MCF 10A (cell line): ENCODE results near the gene MAB21L1. TPM values are rescaled to one million over a fixed set of nuclear protein-coding genes. Genes with fewer than 3 reads are reported as not detected.

ENCODE experiments used
- BruUV-seq: library from RNA; stranded (reverse); fragments of 400-500 nt; replicated peaks from 2 replicates; lab custom pipeline; 2021; lab: Mats Ljungman, UMichigan
- CTCF ChIA-PET: fragments of 300-600 bp; sonication (Branson Sonifier 250); formaldehyde crosslinking; extraction: SDS; loops from one replicate; lab custom pipeline; 2021; ENCODE audit warnings: antibody characterized with exemption, inconsistent platforms; lab: Yijun Ruan, JAX
- POLR2A ChIA-PET: fragments of 300-600, 350-650 bp; sonication (Branson Sonifier 250); formaldehyde crosslinking; extraction: SDS; loops from one replicate; lab custom pipeline; 2020; ENCODE audit warnings: antibody characterized with exemption, inconsistent platforms; lab: Yijun Ruan, JAX
- DNase-seq: peaks from one replicate; pipeline ENCODE4 v3.0.0-alpha.2; 2018; ENCODE audit not compliant: unreplicated experiment
- H3K27ac Mint-ChIP-seq: one replicate; pipeline ENCODE4 v1.8.0; 2022; ENCODE audit warnings: mild to moderate bottlenecking, low read depth, mixed read lengths; ENCODE audit not compliant: unreplicated experiment
- H3K27me3 Mint-ChIP-seq: one replicate; pipeline ENCODE4 v1.8.0; 2022; ENCODE audit warnings: mixed read lengths; ENCODE audit not compliant: insufficient read depth, unreplicated experiment
- H3K36me3 Mint-ChIP-seq: one replicate; pipeline ENCODE4 v1.8.0; 2022; ENCODE audit warnings: mild to moderate bottlenecking, moderate library complexity, mixed read lengths; ENCODE audit not compliant: insufficient read depth, unreplicated experiment
- H3K4me1 Mint-ChIP-seq: one replicate; pipeline ENCODE4 v1.8.0; 2022; ENCODE audit warnings: mixed read lengths; ENCODE audit not compliant: insufficient read depth, unreplicated experiment
- H3K4me3 Mint-ChIP-seq: one replicate; pipeline ENCODE4 v1.8.0; 2022; ENCODE audit warnings: mild to moderate bottlenecking, moderate library complexity, mixed read lengths; ENCODE audit not compliant: unreplicated experiment
- H3K9me3 Mint-ChIP-seq: one replicate; pipeline ENCODE4 v1.8.0; 2022; ENCODE audit warnings: mixed read lengths; ENCODE audit not compliant: unreplicated experiment
- CTCF ChIP-seq: fragments of 200-600 bp; IDR thresholded peaks from one replicate; pipeline ENCODE4 v1.8.0; 2022; ENCODE audit warnings: antibody characterized with exemption, mild to moderate bottlenecking; ENCODE audit not compliant: unreplicated experiment
- intact Hi-C: fragments of 100-400 bp; cut with micrococcal nuclease; formaldehyde crosslinking; loops from 2 replicates; pipeline ENCODE4 v1.14.1; 2022
- total RNA-seq: library from RNA; stranded (reverse); gene quantifications from 2 replicates; pipeline ENCODE4 v1.2.3, GENCODE V29; 2022

The MAB21L1 gene
- total RNA-seq, 1 experiment from 2014 or later, result not detected

- H3K27ac Mint-ChIP-seq, result no peak overlapping the region
- intact Hi-C loops, result no loop called here
- no TSS peak for BruUV-seq
- ChIA-PET CTCF (no interaction called here), POLR2A (interaction anchor here (1.1 kb wide), 1 partner anchor 17 kb away, joined by 3 read pairs; no protein-coding TSS in a partner anchor)
- no peak for TF ChIP-seq CTCF
- no peak for DNase-seq
- no peaks in the 10 kb centered on the region for H3K9me3 Mint-ChIP-seq
- H3K36me3 Mint-ChIP-seq, result peaks cover 10% of the 10 kb centered on the region
- H3K4me1 Mint-ChIP-seq, result peaks cover 6% of the 10 kb centered on the region
- H3K4me3 Mint-ChIP-seq, result no peak overlapping the region
- no peaks in the 10 kb centered on the region for H3K27me3 Mint-ChIP-seq
Observed at GRCh38 chr13:35514801-35515502, 38.5 kb upstream of the MAB21L1 start.

GRCh38 chr13:35514061-35514477 lies 37.6 kb upstream of the MAB21L1 start:
- H3K4me1 Mint-ChIP-seq, result peaks cover 6% of the 10 kb centered on the region
- no peak for DNase-seq
- H3K36me3 Mint-ChIP-seq, result peaks cover 10% of the 10 kb centered on the region
- intact Hi-C loops, result no loop called here
- H3K27ac Mint-ChIP-seq, result no peak overlapping the region
- no peak overlapping the region for H3K4me3 Mint-ChIP-seq
- no peaks in the 10 kb centered on the region for H3K27me3 Mint-ChIP-seq
- TF ChIP-seq CTCF, result no peak
- POLR2A ChIA-PET, result interaction anchor here (1.1 kb wide), 1 partner anchor 18 kb away, joined by 3 read pairs; no protein-coding TSS in a partner anchor
- CTCF ChIA-PET, result no interaction called here
- no peaks in the 10 kb centered on the region for H3K9me3 Mint-ChIP-seq
- BruUV-seq, result no TSS peak

- DNase-seq, result peak; percentile 87
- Mint-ChIP-seq H3K4me3 (no peak overlapping the region), H3K27ac (peak overlapping the region; percentile 7), H3K4me1 (peaks cover 6% of the 10 kb centered on the region), H3K36me3 (peaks cover 10% of the 10 kb centered on the region), H3K27me3 (no peaks in the 10 kb centered on the region), H3K9me3 (no peaks in the 10 kb centered on the region)
- intact Hi-C loops, result no loop called here
- POLR2A ChIA-PET, result interaction anchor here (0.5 kb wide), 1 partner anchor 84 kb away, joined by 3 read pairs; no protein-coding TSS in a partner anchor
- CTCF ChIA-PET, result interaction anchor here (0.6 kb wide), 2 partner anchors 105 to 153 kb away, joined by 4 to 5 read pairs; no protein-coding TSS in a partner anchor
- BruUV-seq, result no TSS peak
- no peak for TF ChIP-seq CTCF
Observed at GRCh38 chr13:35512271-35512920, 35.9 kb upstream of the MAB21L1 start.

- Mint-ChIP-seq H3K9me3 (no peaks in the 10 kb centered on the region), H3K27ac (no peak overlapping the region), H3K36me3 (no peaks in the 10 kb centered on the region), H3K27me3 (no peaks in the 10 kb centered on the region), H3K4me1 (no peaks in the 10 kb centered on the region), H3K4me3 (no peak overlapping the region)
- intact Hi-C loops, result no loop called here
- ChIA-PET POLR2A (no interaction called here), CTCF (no interaction called here)
- BruUV-seq, result no TSS peak
- no peak for DNase-seq
- TF ChIP-seq CTCF, result no peak
Observed at GRCh38 chr13:35502456-35502855, 26.0 kb upstream of the MAB21L1 start.
